Panc1 (cell line): ENCODE data around the gene PCGF5.

Source experiments
- CTCF ChIP-seq: fragments of 450-650 bp; IDR thresholded peaks from 2 replicates; pipeline ENCODE4 v1.5.1; 2017; ENCODE audit warnings: mild to moderate bottlenecking
- POLR2AphosphoS5 ChIP-seq: IDR thresholded peaks from 2 replicates; pipeline ENCODE4 v1.6.1; 2012; ENCODE audit warnings: mild to moderate bottlenecking, low read depth, low read length, moderate library complexity
- REST ChIP-seq, 2 experiments: IDR thresholded peaks; 2 replicates each; pipeline ENCODE4 v1.6.1; 2011 to 2012; ENCODE audit warnings: low read depth in 2 of 2, control low read depth in 1 of 2, low read length in 1 of 2, mild to moderate bottlenecking in 1 of 2, moderate library complexity in 1 of 2; ENCODE audit not compliant: insufficient read depth in 1 of 2
- TCF7L2 ChIP-seq: IDR thresholded peaks from 2 replicates; pipeline ENCODE4 v1.6.1; 2011; ENCODE audit warnings: mild to moderate bottlenecking, low read depth, low read length, inconsistent platforms

DNA sequence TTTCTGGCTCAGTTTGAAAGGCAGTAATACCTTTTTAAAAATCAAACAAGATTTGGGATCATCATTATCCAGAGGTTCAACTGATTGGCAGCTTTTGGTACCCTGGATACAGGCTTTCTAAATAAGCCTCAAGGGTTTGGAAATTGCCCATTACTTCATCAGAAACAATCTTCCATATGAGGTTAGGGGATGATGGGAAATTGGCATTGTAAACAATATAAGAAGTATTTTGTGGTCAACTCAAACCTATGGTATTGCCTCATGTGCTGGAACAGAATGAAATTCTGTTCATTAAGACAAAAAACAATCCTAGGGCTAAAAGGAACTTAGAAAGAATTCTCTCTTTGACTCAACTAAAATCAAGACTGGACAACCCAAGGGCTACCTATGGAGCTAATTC, 97.1 kb downstream of the PCGF5 start:
- TF ChIP-seq CTCF: no peak
- TF ChIP-seq POLR2AphosphoS5: no peak
- TF ChIP-seq TCF7L2: no peak
- TF ChIP-seq REST (IDR thresholded peaks at IDR 0.05; ENCODE audit: insufficient read depth in 1 of 2, low read depth in 2 of 2, low read length in 1 of 2): no peak
